ENCODE results near the gene APOBEC3H.
"Not testable (repeated sequence)": the region's sequence is repeated elsewhere in the genome, so short reads cannot be mapped to it uniquely, and the experiment has no call there.

APOBEC3H gene

GRCh38 chr22:39076155-39077025 lies 20.7 kb upstream of the APOBEC3H start:
- H3K14ac ChIP-seq (ENCODE audit: low read length); DNase-seq; H4K8ac ChIP-seq (ENCODE audit: low read depth, low read length); H3K4ac ChIP-seq (ENCODE audit: low read depth, low read length); H3K4me1 ChIP-seq (ENCODE audit: control insufficient read depth in 1 of 2, insufficient read depth in 2 of 2, low read length in 2 of 2); H2BK12ac ChIP-seq (ENCODE audit: low read length); H3K18ac ChIP-seq (ENCODE audit: low read length); H3K79me2 ChIP-seq (ENCODE audit: control insufficient read depth, insufficient read depth, low read length, poor library complexity); H3K9me3 ChIP-seq (ENCODE audit: insufficient read depth, low read depth, low read length); H2AK5ac ChIP-seq (ENCODE audit: low read length); H3K27ac ChIP-seq (ENCODE audit: low read depth, low read length); H3K27me3 ChIP-seq (ENCODE audit: insufficient read depth, low read length); H3K9ac ChIP-seq (ENCODE audit: low read length); H2AFZ ChIP-seq (ENCODE audit: insufficient read depth, low read length, poor library complexity); H4K12ac ChIP-seq (ENCODE audit: low read depth, low read length); H3K23ac ChIP-seq (ENCODE audit: low read length); H2BK5ac ChIP-seq (ENCODE audit: low read depth, low read length, poor library complexity); H2BK120ac ChIP-seq (ENCODE audit: insufficient read depth, low read length, poor library complexity); H3K4me3 ChIP-seq (ENCODE audit: low read depth, low read length); H3K79me1 ChIP-seq (ENCODE audit: low read length); H4K91ac ChIP-seq (ENCODE audit: low read depth, low read length); H3K36me3 ChIP-seq (ENCODE audit: control insufficient read depth in 1 of 2, insufficient read depth in 2 of 2, low read length in 2 of 2); H3K4me2 ChIP-seq (ENCODE audit: low read length): not testable (repeated sequence)
- no CpG with 5 or more reads among the region's 24 CpGs for WGBS (ENCODE audit: extremely low coverage, insufficient coverage, insufficient read length)

- WGBS (ENCODE audit: extremely low coverage, insufficient coverage, insufficient read length), result no CpG with 5 or more reads among the region's 17 CpGs
- DNase-seq, result peak in 1 of 2 donors; percentile 15
These were observed 19.8 kb upstream of the APOBEC3H start, which contains the start of gene APOBEC3G for GRCh38 chr22:39077026-39077840. Gene APOBEC3G (plus strand): TSS chr22:39077275. CDS start chr22:39077362, 87 bp downstream.

DNA sequence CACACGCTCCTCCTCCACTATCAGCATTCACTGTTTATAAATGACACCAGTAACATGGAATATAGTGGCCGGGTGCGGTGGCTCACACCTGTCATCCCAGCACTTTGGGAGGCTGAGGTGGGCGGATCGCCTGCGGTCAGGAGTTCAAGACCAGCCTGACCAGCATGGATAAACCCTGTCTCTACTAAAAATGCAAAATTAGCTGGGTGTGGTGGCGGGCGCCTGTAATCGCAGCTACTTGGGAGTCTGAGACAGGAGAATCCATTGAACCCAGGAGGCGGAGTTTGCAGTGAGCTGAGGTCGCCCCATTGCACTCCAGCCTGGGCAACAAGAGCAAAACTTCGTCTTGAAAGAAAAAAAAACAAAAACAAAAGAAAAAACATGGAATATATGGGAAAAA lies 19.1 kb upstream of the APOBEC3H start:
- not testable (repeated sequence) for H3K14ac ChIP-seq (ENCODE audit: low read length); H3K4ac ChIP-seq (ENCODE audit: low read depth, low read length); H4K8ac ChIP-seq (ENCODE audit: low read depth, low read length); H3K4me2 ChIP-seq (ENCODE audit: low read length); H3K27ac ChIP-seq (ENCODE audit: low read depth, low read length); H2BK5ac ChIP-seq (ENCODE audit: low read depth, low read length, poor library complexity); H2AK5ac ChIP-seq (ENCODE audit: low read length); H2BK12ac ChIP-seq (ENCODE audit: low read length); H3K79me2 ChIP-seq (ENCODE audit: control insufficient read depth, insufficient read depth, low read length, poor library complexity); H3K27me3 ChIP-seq (ENCODE audit: insufficient read depth, low read length); H4K91ac ChIP-seq (ENCODE audit: low read depth, low read length); H3K23ac ChIP-seq (ENCODE audit: low read length); H3K79me1 ChIP-seq (ENCODE audit: low read length); H4K12ac ChIP-seq (ENCODE audit: low read depth, low read length); H3K9me3 ChIP-seq (ENCODE audit: insufficient read depth, low read depth, low read length); H3K4me1 ChIP-seq (ENCODE audit: control insufficient read depth in 1 of 2, insufficient read depth in 2 of 2, low read length in 2 of 2); H2BK120ac ChIP-seq (ENCODE audit: insufficient read depth, low read length, poor library complexity); H3K18ac ChIP-seq (ENCODE audit: low read length); H3K36me3 ChIP-seq (ENCODE audit: control insufficient read depth in 1 of 2, insufficient read depth in 2 of 2, low read length in 2 of 2); DNase-seq; H3K4me3 ChIP-seq (ENCODE audit: low read depth, low read length); H3K9ac ChIP-seq (ENCODE audit: low read length); H2AFZ ChIP-seq (ENCODE audit: insufficient read depth, low read length, poor library complexity)
- WGBS (ENCODE audit: extremely low coverage, insufficient coverage, insufficient read length), result no CpG with 5 or more reads among the region's 12 CpGs

More at GRCh38 chr22:39077026-39077840, 19.8 kb upstream of the APOBEC3H start, which contains the start of gene APOBEC3G:
- H3K27ac ChIP-seq (ENCODE audit: low read depth, low read length); H3K14ac ChIP-seq (ENCODE audit: low read length); H4K8ac ChIP-seq (ENCODE audit: low read depth, low read length); H2BK12ac ChIP-seq (ENCODE audit: low read length); H2BK120ac ChIP-seq (ENCODE audit: insufficient read depth, low read length, poor library complexity); H4K91ac ChIP-seq (ENCODE audit: low read depth, low read length); H3K23ac ChIP-seq (ENCODE audit: low read length); H3K27me3 ChIP-seq (ENCODE audit: insufficient read depth, low read length); H3K79me1 ChIP-seq (ENCODE audit: low read length); H3K4ac ChIP-seq (ENCODE audit: low read depth, low read length); H3K79me2 ChIP-seq (ENCODE audit: control insufficient read depth, insufficient read depth, low read length, poor library complexity); H3K18ac ChIP-seq (ENCODE audit: low read length); H4K12ac ChIP-seq (ENCODE audit: low read depth, low read length); H3K9me3 ChIP-seq (ENCODE audit: insufficient read depth, low read depth, low read length); H2BK5ac ChIP-seq (ENCODE audit: low read depth, low read length, poor library complexity); H3K36me3 ChIP-seq (ENCODE audit: control insufficient read depth in 1 of 2, insufficient read depth in 2 of 2, low read length in 2 of 2); H3K4me2 ChIP-seq (ENCODE audit: low read length); H3K4me3 ChIP-seq (ENCODE audit: low read depth, low read length); H3K4me1 ChIP-seq (ENCODE audit: control insufficient read depth in 1 of 2, insufficient read depth in 2 of 2, low read length in 2 of 2); H3K9ac ChIP-seq (ENCODE audit: low read length); H2AFZ ChIP-seq (ENCODE audit: insufficient read depth, low read length, poor library complexity); H2AK5ac ChIP-seq (ENCODE audit: low read length): not testable (repeated sequence)

- Histone ChIP-seq H3K18ac (ENCODE audit: low read length) (no peak overlapping the region), H2BK120ac (ENCODE audit: insufficient read depth, low read length, poor library complexity) (no peak overlapping the region), H4K8ac (ENCODE audit: low read depth, low read length) (no peak overlapping the region), H3K4me3 (ENCODE audit: low read depth, low read length) (no peak overlapping the region), H3K4me1 (ENCODE audit: control insufficient read depth in 1 of 2, insufficient read depth in 2 of 2, low read length in 2 of 2) (peaks cover 0 to 7% of the 10 kb centered on the region in 2 experiments), H2BK5ac (ENCODE audit: low read depth, low read length, poor library complexity) (no peak overlapping the region), H3K27ac (ENCODE audit: low read depth, low read length) (no peak overlapping the region), H4K12ac (ENCODE audit: low read depth, low read length) (no peak overlapping the region), H3K23ac (ENCODE audit: low read length) (no peak overlapping the region), H3K36me3 (ENCODE audit: control insufficient read depth in 1 of 2, insufficient read depth in 2 of 2, low read length in 2 of 2) (no peaks in the 10 kb centered on the region), H3K4ac (ENCODE audit: low read depth, low read length) (no peak overlapping the region), H3K14ac (ENCODE audit: low read length) (no peak overlapping the region), H3K27me3 (ENCODE audit: insufficient read depth, low read length) (no peaks in the 10 kb centered on the region), H2AK5ac (ENCODE audit: low read length) (no peak overlapping the region), H3K79me1 (ENCODE audit: low read length) (no peaks in the 10 kb centered on the region), H2BK12ac (ENCODE audit: low read length) (no peak overlapping the region), H4K91ac (ENCODE audit: low read depth, low read length) (no peak overlapping the region), H3K9ac (ENCODE audit: low read length) (no peak overlapping the region), H3K79me2 (ENCODE audit: control insufficient read depth, insufficient read depth, low read length, poor library complexity) (no peaks in the 10 kb centered on the region), H2AFZ (ENCODE audit: insufficient read depth, low read length, poor library complexity) (no peak overlapping the region), H3K4me2 (ENCODE audit: low read length) (no peak overlapping the region), H3K9me3 (ENCODE audit: insufficient read depth, low read depth, low read length) (peaks cover 2% of the 10 kb centered on the region)
- WGBS (ENCODE audit: extremely low coverage, insufficient coverage, insufficient read length), result no CpG with 5 or more reads among the region's 8 CpGs
- no peak for DNase-seq
These were observed 18.7 kb upstream of the APOBEC3H start for GRCh38 chr22:39078329-39078728.
